ENCODE data around the gene CPPED1.

The CPPED1 gene

GRCh38 chr16:12760819-12761611 is 42.7 kb downstream of the CPPED1 start:
- no peak for TF ChIP-seq CTCF (IDR thresholded peaks at IDR 0.05)
- TF ChIP-seq ZFX (IDR thresholded peaks at IDR 0.05; ENCODE audit: borderline replicate concordance), result no peak
- H3K27ac ChIP-seq, result no peak overlapping the region

GRCh38 chr16:12758670-12759558 is 44.8 kb downstream of the CPPED1 start:
- H3K27ac ChIP-seq, result no peak overlapping the region
- TF ChIP-seq CTCF (IDR thresholded peaks at IDR 0.05) (no peak), ZFX (IDR thresholded peaks at IDR 0.05; ENCODE audit: borderline replicate concordance) (no peak)

- no peak overlapping the region for H3K27ac ChIP-seq
- no peak for TF ChIP-seq CTCF (IDR thresholded peaks at IDR 0.05)
- TF ChIP-seq ZFX (IDR thresholded peaks at IDR 0.05; ENCODE audit: borderline replicate concordance), result no peak
Measured at GRCh38 chr16:12758031-12758669, 45.5 kb downstream of the CPPED1 start.

GRCh38 chr16:12757546-12757945 is 46.1 kb downstream of the CPPED1 start:
- H3K27ac ChIP-seq, result no peak overlapping the region
- TF ChIP-seq ZFX (IDR thresholded peaks at IDR 0.05; ENCODE audit: borderline replicate concordance) (no peak), CTCF (IDR thresholded peaks at IDR 0.05) (no peak)

- no peak overlapping the region for H3K27ac ChIP-seq
- TF ChIP-seq ZFX (IDR thresholded peaks at IDR 0.05; ENCODE audit: borderline replicate concordance) (no peak), CTCF (IDR thresholded peaks at IDR 0.05) (no peak)
Measured at GRCh38 chr16:12754824-12755543, 48.7 kb downstream of the CPPED1 start.

- TF ChIP-seq ZFX (IDR thresholded peaks at IDR 0.05; ENCODE audit: borderline replicate concordance) (no peak), CTCF (IDR thresholded peaks at IDR 0.05) (no peak)
- H3K27ac ChIP-seq, result no peak overlapping the region
Measured at GRCh38 chr16:12753203-12754023, 50.3 kb downstream of the CPPED1 start.
